WTC11 (cell line): ENCODE measurements around the gene RAB11B.
"Not testable (repeated sequence)": the region's sequence is repeated elsewhere in the genome, so short reads cannot be mapped to it uniquely, and the experiment has no call there.

Experiments used
- CTCF ChIP-seq: fragments of 200-600 bp; IDR thresholded peaks from 2 replicates; pipeline ENCODE4 v1.8.0; 2022; ENCODE audit warnings: antibody characterized with exemption
- PRRX2 ChIP-seq: fragments of 250-450 bp; sonication (Bioruptor Pico); IDR thresholded peaks from 2 replicates; pipeline ENCODE4 v1.8.0; 2021; ENCODE audit warnings: mild to moderate bottlenecking
- SMAD4 ChIP-seq: sonication (generic); formaldehyde crosslinking; IDR thresholded peaks from 2 replicates; pipeline ENCODE4 v1.8.0; 2022; ENCODE audit warnings: mild to moderate bottlenecking, missing genetic modification reagents
- ZNF121 ChIP-seq: sonication (generic); formaldehyde crosslinking; IDR thresholded peaks from 2 replicates; pipeline ENCODE4 v1.8.0; 2023; ENCODE audit warnings: missing genetic modification reagents

- TF ChIP-seq PRRX2 (CRISPR knock-in tag); ZNF121; CTCF; SMAD4 (CRISPR knock-in tag): not testable (repeated sequence)
These were observed 10.8 kb upstream of the RAB11B start for GRCh38 chr19:8379156-8379891.
